Neuronal stem cell (in vitro differentiated cells): Measurements from ENCODE around the gene CALCOCO1.

Experiments
- DNase-seq: peaks from one replicate; pipeline ENCODE4 v3.0.0-alpha.2; 2013; ENCODE audit warnings: low spot score
- H2AFZ ChIP-seq: one replicate; pipeline ENCODE4 v1.6.1; 2013; ENCODE audit warnings: mild to moderate bottlenecking, low read length, inconsistent platforms
- H2AK5ac ChIP-seq: 2 replicates; pipeline ENCODE4 v1.6.1; 2013; ENCODE audit warnings: low read depth, mild to moderate bottlenecking, inconsistent platforms, low read length, moderate library complexity, mixed read lengths
- H2BK120ac ChIP-seq: 2 replicates; pipeline ENCODE4 v1.6.1; 2013; ENCODE audit warnings: low read depth, mild to moderate bottlenecking, inconsistent platforms, low read length, moderate library complexity, mixed read lengths
- H2BK12ac ChIP-seq: one replicate; pipeline ENCODE4 v1.6.1; 2013; ENCODE audit warnings: low read length, inconsistent platforms
- H2BK15ac ChIP-seq: 2 replicates; pipeline ENCODE4 v1.6.1; 2013; ENCODE audit warnings: mild to moderate bottlenecking, low read length, inconsistent platforms, mixed read lengths
- H2BK5ac ChIP-seq: one replicate; pipeline ENCODE4 v1.6.1; 2013; ENCODE audit warnings: inconsistent platforms, mild to moderate bottlenecking, low read length, moderate library complexity
- H3K14ac ChIP-seq: one replicate; pipeline ENCODE4 v1.6.1; 2013; ENCODE audit warnings: low read length, inconsistent platforms
- H3K18ac ChIP-seq: 2 replicates; pipeline ENCODE4 v1.6.1; 2013; ENCODE audit warnings: low read length, inconsistent platforms
- H3K23ac ChIP-seq: 2 replicates; pipeline ENCODE4 v1.6.1; 2013; ENCODE audit warnings: low read depth, mild to moderate bottlenecking, mixed read lengths, low read length, inconsistent platforms; ENCODE audit not compliant: poor library complexity
- H3K27ac ChIP-seq: replicated peaks from 3 replicates; pipeline ENCODE4 v1.5.1; 2013; ENCODE audit warnings: low read length, inconsistent platforms
- H3K27me3 ChIP-seq, 3 experiments: 2 replicates each; pipeline ENCODE4 v1.6.1; 2013; ENCODE audit warnings: low read length in 3 of 3, mild to moderate bottlenecking in 2 of 3, inconsistent platforms in 1 of 3, low read depth in 1 of 3, mixed read lengths in 1 of 3, moderate library complexity in 1 of 3; ENCODE audit not compliant: control insufficient read depth in 3 of 3, insufficient read depth in 3 of 3
- H3K36me3 ChIP-seq, 2 donors: replicated peaks in 1 of 2; 2 replicates each; pipeline ENCODE4 v1.6.1; 2013; ENCODE audit warnings: low read length in 2 of 2; ENCODE audit not compliant: control insufficient read depth in 2 of 2, insufficient read depth in 2 of 2
- H3K4ac ChIP-seq: 2 replicates; pipeline ENCODE4 v1.6.1; 2013; ENCODE audit warnings: inconsistent platforms, mild to moderate bottlenecking, low read length, moderate library complexity
- H3K4me1 ChIP-seq, 2 donors: 1 replicate in 1 of 2; 2 replicates in 1 of 2; pipeline ENCODE4 v1.6.1; 2013; ENCODE audit warnings: low read length in 2 of 2, low read depth in 1 of 2; ENCODE audit not compliant: control insufficient read depth in 2 of 2, insufficient read depth in 1 of 2
- H3K4me2 ChIP-seq: one replicate; pipeline ENCODE4 v1.6.1; 2013; ENCODE audit warnings: mild to moderate bottlenecking, low read length, inconsistent platforms; ENCODE audit not compliant: insufficient read depth, poor library complexity, severe bottlenecking
- H3K4me3 ChIP-seq, 2 donors: 2 replicates each; pipeline ENCODE4 v1.5.1; 2013; ENCODE audit warnings: low read length in 2 of 2, mild to moderate bottlenecking in 2 of 2, inconsistent platforms in 1 of 2, moderate library complexity in 1 of 2
- H3K79me1 ChIP-seq: one replicate; pipeline ENCODE4 v1.6.1; 2013; ENCODE audit warnings: low read depth, mild to moderate bottlenecking, inconsistent platforms, low read length, moderate library complexity
- H3K9ac ChIP-seq: one replicate; pipeline ENCODE4 v1.6.1; 2013; ENCODE audit warnings: mild to moderate bottlenecking, low read depth, low read length, inconsistent platforms; ENCODE audit not compliant: poor library complexity
- H3K9me3 ChIP-seq, 2 donors: replicated peaks in 1 of 2; 2 replicates each; pipeline versions ENCODE3 to v1.6.1; 2013; ENCODE audit warnings: low read length in 2 of 2, mild to moderate bottlenecking in 2 of 2, inconsistent platforms in 1 of 2, low read depth in 1 of 2, mixed read lengths in 1 of 2, moderate library complexity in 1 of 2; ENCODE audit not compliant: control insufficient read depth in 2 of 2, insufficient read depth in 1 of 2
- H4K8ac ChIP-seq: one replicate; pipeline ENCODE4 v1.6.1; 2013; ENCODE audit warnings: low read depth, mild to moderate bottlenecking, inconsistent platforms, low read length, moderate library complexity
- H4K91ac ChIP-seq: one replicate; pipeline ENCODE4 v1.6.1; 2013; ENCODE audit warnings: low read length, low read depth, mild to moderate bottlenecking, inconsistent platforms; ENCODE audit not compliant: poor library complexity
- WGBS, 2 donors: extraction: QIAGEN DNeasy Blood & Tissue Kit; methylation state at CpG; one replicate each; pipeline ENCODE4 v1.1.7; 2013; ENCODE audit warnings: missing lambda C conversion rate in 2 of 2, mixed read lengths in 1 of 2; ENCODE audit not compliant: insufficient read length in 2 of 2, insufficient replicate concordance in 1 of 2; ENCODE audit errors: extremely low coverage in 2 of 2; 5-methylcytosine and 5-hydroxymethylcytosine counted together

CALCOCO1 gene

GRCh38 chr12:53746592-53747092, 19.4 kb upstream of the CALCOCO1 start:
- H3K14ac ChIP-seq = no peak overlapping the region
- peak overlapping the region; percentile 18 for H3K4me2 ChIP-seq
- H3K18ac ChIP-seq = peak overlapping the region; percentile 46
- peak; percentile 92 for DNase-seq
- H2BK15ac ChIP-seq = no peak overlapping the region
- H3K27me3 ChIP-seq = peaks cover 0 to 86% (median 29%) of the 10 kb centered on the region in 3 experiments
- H3K4me1 ChIP-seq = peaks cover 21 to 40% of the 10 kb centered on the region in 2 donors
- H2AK5ac ChIP-seq = no peak overlapping the region
- H3K23ac ChIP-seq = no peak overlapping the region
- H3K79me1 ChIP-seq = no peaks in the 10 kb centered on the region
- H2BK5ac ChIP-seq = no peak overlapping the region
- no peak overlapping the region for H3K9ac ChIP-seq
- H2BK12ac ChIP-seq = no peak overlapping the region
- no peak overlapping the region for H2BK120ac ChIP-seq
- no peaks in the 10 kb centered on the region for H3K36me3 ChIP-seq
- H3K4me3 ChIP-seq = no peak overlapping the region
- H3K9me3 ChIP-seq = no peaks in the 10 kb centered on the region
- no peak overlapping the region for H3K4ac ChIP-seq
- no CpG with 5 or more reads among the region's 20 CpGs for WGBS, 2 donors
- peak overlapping the region; percentile 76 for H2AFZ ChIP-seq
- no peak overlapping the region for H4K8ac ChIP-seq
- H3K27ac ChIP-seq = no peak overlapping the region
- no peak overlapping the region for H4K91ac ChIP-seq

- Histone ChIP-seq H4K8ac (no peak overlapping the region), H3K4me3 (no peak overlapping the region), H3K23ac (no peak overlapping the region), H3K4me1 (peaks cover 14 to 29% of the 10 kb centered on the region in 2 donors), H2BK15ac (no peak overlapping the region), H3K27me3 (peaks cover 0 to 86% (median 27%) of the 10 kb centered on the region in 3 experiments), H3K4me2 (no peak overlapping the region), H3K14ac (no peak overlapping the region), H3K27ac (no peak overlapping the region), H2BK12ac (no peak overlapping the region), H3K18ac (peak overlapping the region; percentile 74), H2AFZ (no peak overlapping the region), H3K9ac (no peak overlapping the region), H2BK5ac (no peak overlapping the region), H4K91ac (no peak overlapping the region), H2AK5ac (peak overlapping the region; percentile 71), H2BK120ac (no peak overlapping the region), H3K36me3 (no peaks in the 10 kb centered on the region), H3K79me1 (no peaks in the 10 kb centered on the region), H3K4ac (no peak overlapping the region), H3K9me3 (peaks cover 0 to 2% of the 10 kb centered on the region in 2 donors)
- no CpG with 5 or more reads among the region's 6 CpGs for WGBS, 2 donors
- DNase-seq = no peak
Measured at GRCh38 chr12:53744751-53745150, 17.5 kb upstream of the CALCOCO1 start.

GRCh38 chr12:53744130-53744441, 16.8 kb upstream of the CALCOCO1 start:
- Histone ChIP-seq H3K27me3 (peaks cover 0 to 85% (median 29%) of the 10 kb centered on the region in 3 experiments), H3K4me3 (no peak overlapping the region)
- no CpG with 5 or more reads among the region's 1 CpG for WGBS, 2 donors

GRCh38 chr12:53743266-53744129, 16.2 kb upstream of the CALCOCO1 start:
- peaks cover 3 to 85% (median 30%) of the 10 kb centered on the region in 3 experiments for H3K27me3 ChIP-seq
- no peak overlapping the region for H3K14ac ChIP-seq
- H3K4me1 ChIP-seq = peaks cover 17 to 35% of the 10 kb centered on the region in 2 donors
- DNase-seq = peak; percentile 85
- H4K91ac ChIP-seq = no peak overlapping the region
- no peak overlapping the region for H3K4ac ChIP-seq
- H2BK5ac ChIP-seq = no peak overlapping the region
- peaks cover 0 to 2% of the 10 kb centered on the region in 2 donors for H3K9me3 ChIP-seq
- peak overlapping the region; percentile 20 for H2AK5ac ChIP-seq
- WGBS, 2 donors = no CpG with 5 or more reads among the region's 16 CpGs
- H3K23ac ChIP-seq = no peak overlapping the region
- H3K79me1 ChIP-seq = no peaks in the 10 kb centered on the region
- H4K8ac ChIP-seq = no peak overlapping the region
- H3K36me3 ChIP-seq = no peaks in the 10 kb centered on the region
- H2BK12ac ChIP-seq = no peak overlapping the region
- no peak overlapping the region for H3K27ac ChIP-seq
- H2AFZ ChIP-seq = peak overlapping the region; percentile 39
- peak overlapping the region; percentile 23 for H2BK15ac ChIP-seq
- peak overlapping the region; percentile 70 for H3K18ac ChIP-seq
- no peak overlapping the region for H3K9ac ChIP-seq
- peak overlapping the region; percentile 55 for H3K4me2 ChIP-seq
- no peak overlapping the region for H3K4me3 ChIP-seq
- peak overlapping the region; percentile 22 for H2BK120ac ChIP-seq

More at GRCh38 chr12:53744130-53744441, 16.8 kb upstream of the CALCOCO1 start:
- Histone ChIP-seq H3K27ac (no peak overlapping the region), H3K36me3 (no peaks in the 10 kb centered on the region), H4K91ac (no peak overlapping the region), H2BK12ac (no peak overlapping the region), H3K9me3 (peaks cover 0 to 2% of the 10 kb centered on the region in 2 donors), H2BK5ac (no peak overlapping the region), H3K23ac (no peak overlapping the region), H3K18ac (peak overlapping the region; percentile 12), H2AFZ (no peak overlapping the region), H3K14ac (no peak overlapping the region), H4K8ac (no peak overlapping the region), H2BK120ac (no peak overlapping the region), H3K4me2 (peak overlapping the region; percentile 55), H2AK5ac (no peak overlapping the region), H3K4ac (no peak overlapping the region), H3K79me1 (no peaks in the 10 kb centered on the region), H3K9ac (no peak overlapping the region), H2BK15ac (no peak overlapping the region), H3K4me1 (peaks cover 20 to 33% of the 10 kb centered on the region in 2 donors)
- peak; percentile 58 for DNase-seq
